ENCODE data around the gene DPF3.

- no peak for TF ChIP-seq CTCF (IDR thresholded peaks at IDR 0.05)
- TF ChIP-seq POLR2A (IDR thresholded peaks at IDR 0.05), result no peak
These were observed 39.0 kb upstream of the DPF3 start for GRCh38 chr14:72932893-72933292.
